Suprapubic skin (tissue), 4 donors: ENCODE results near the gene C13orf46. TPM values are rescaled to one million over a fixed set of nuclear protein-coding genes. Genes with fewer than 3 reads are reported as not detected.

Experiments
- DNase-seq, 2 donors: peaks; one replicate each; pipeline ENCODE4 v3.0.0-alpha.2; 2019; ENCODE audit warnings: low spot score in 2 of 2
- H3K27ac ChIP-seq: fragments of 200-600 bp; sonication (generic); one replicate; pipeline ENCODE4 v1.5.1; 2019
- H3K27me3 ChIP-seq: fragments of 200-600 bp; sonication (generic); one replicate; pipeline ENCODE4 v1.5.1; 2019
- H3K36me3 ChIP-seq: fragments of 200-600 bp; sonication (generic); one replicate; pipeline ENCODE4 v1.5.1; 2019
- H3K4me1 ChIP-seq: fragments of 200-600 bp; sonication (generic); one replicate; pipeline ENCODE4 v1.5.1; 2019
- H3K4me3 ChIP-seq: fragments of 200-600 bp; sonication (generic); one replicate; pipeline ENCODE4 v1.5.1; 2019; ENCODE audit warnings: mild to moderate bottlenecking
- H3K9me3 ChIP-seq: fragments of 200-600 bp; sonication (generic); one replicate; pipeline ENCODE4 v1.5.1; 2019
- CTCF ChIP-seq, 2 donors: fragments of 200-600 bp in 1 of 2; fragments of 450-650 bp in 1 of 2; sonication (generic) in 1 of 2; IDR thresholded peaks; one replicate each; pipeline ENCODE4 v1.5.1; 2016 to 2019; ENCODE audit warnings: antibody characterized with exemption in 2 of 2, mild to moderate bottlenecking in 1 of 2, moderate library complexity in 1 of 2
- EP300 ChIP-seq: sonication (generic); formaldehyde crosslinking; IDR thresholded peaks from one replicate; pipeline ENCODE4 v1.6.1; 2017; ENCODE audit warnings: antibody characterized with exemption
- POLR2A ChIP-seq, 2 donors: fragments of 450-650 bp; IDR thresholded peaks; one replicate each; pipeline ENCODE4 v1.6.1; 2017; ENCODE audit warnings: antibody characterized with exemption in 2 of 2, mild to moderate bottlenecking in 2 of 2, moderate library complexity in 2 of 2
- POLR2AphosphoS5 ChIP-seq, 3 donors: sonication (generic); formaldehyde crosslinking; IDR thresholded peaks; one replicate each; pipeline ENCODE4 v1.6.1; 2017; ENCODE audit warnings: antibody characterized with exemption in 3 of 3
- WGBS: methylation state at CpG from one replicate; pipeline ENCODE4 v1.1.5; 2018; 5-methylcytosine and 5-hydroxymethylcytosine counted together
- total RNA-seq, 4 donors: library from RNA; depleted of rRNA; stranded (reverse); fragments of >200 nt; gene quantifications; one replicate each; pipeline ENCODE4 v1.1.0, GENCODE V29; 2016

Gene C13orf46
- total RNA-seq, 4 donors from 2014 or later, result 0.16 to 1.4 (median 0.53) TPM

- peak; percentile 79 to 86 for TF ChIP-seq CTCF (IDR thresholded peaks at IDR 0.05)
- no peak for TF ChIP-seq POLR2AphosphoS5 (IDR thresholded peaks at IDR 0.05)
- H3K27me3 ChIP-seq, result no peaks in the 10 kb centered on the region
- DNase-seq, result peak; percentile 90 to 93
- WGBS, result 64% methylated on average over 24 of the region's 42 CpGs
- peaks cover 24% of the 10 kb centered on the region for H3K4me1 ChIP-seq
- H3K9me3 ChIP-seq, result no peaks in the 10 kb centered on the region
- no peak overlapping the region for H3K4me3 ChIP-seq
- H3K27ac ChIP-seq, result no peak overlapping the region
- no peaks in the 10 kb centered on the region for H3K36me3 ChIP-seq
Observed at GRCh38 chr13:113951246-113951999, 22.5 kb downstream of the C13orf46 start.

GRCh38 chr13:113950451-113951245 lies 23.2 kb downstream of the C13orf46 start:
- Histone ChIP-seq H3K4me3 (no peak overlapping the region), H3K27ac (no peak overlapping the region), H3K36me3 (no peaks in the 10 kb centered on the region), H3K27me3 (no peaks in the 10 kb centered on the region), H3K4me1 (peaks cover 24% of the 10 kb centered on the region), H3K9me3 (no peaks in the 10 kb centered on the region)
- DNase-seq, result peak in 1 of 2 donors; percentile 63
- WGBS, result 43% methylated on average over 4 of the region's 24 CpGs
- TF ChIP-seq CTCF (IDR thresholded peaks at IDR 0.05) (no peak), POLR2A (IDR thresholded peaks at IDR 0.05) (no peak), POLR2AphosphoS5 (IDR thresholded peaks at IDR 0.05) (no peak), EP300 (no peak)

- WGBS, result 86% methylated on average over 3 of the region's 5 CpGs
Observed at GRCh38 chr13:113949546-113949945, 24.3 kb downstream of the C13orf46 start.

GRCh38 chr13:113948034-113948742 lies 25.7 kb downstream of the C13orf46 start:
- 62% methylated on average over 13 of the region's 14 CpGs for WGBS
- H3K4me3 ChIP-seq, result no peak overlapping the region
- H3K4me1 ChIP-seq, result peaks cover 24% of the 10 kb centered on the region
- no peak for TF ChIP-seq EP300
- TF ChIP-seq POLR2A (IDR thresholded peaks at IDR 0.05), result no peak
- TF ChIP-seq CTCF (IDR thresholded peaks at IDR 0.05), result no peak
- TF ChIP-seq POLR2AphosphoS5 (IDR thresholded peaks at IDR 0.05), result no peak
- peak in 1 of 2 donors; percentile 48 for DNase-seq
- no peak overlapping the region for H3K27ac ChIP-seq
- no peaks in the 10 kb centered on the region for H3K9me3 ChIP-seq
- H3K36me3 ChIP-seq, result no peaks in the 10 kb centered on the region
- no peaks in the 10 kb centered on the region for H3K27me3 ChIP-seq

More at GRCh38 chr13:113949546-113949945, 24.3 kb downstream of the C13orf46 start:
- H3K27me3 ChIP-seq, result no peaks in the 10 kb centered on the region
- DNase-seq, result peak in 1 of 2 donors; percentile 55
- no peak for TF ChIP-seq EP300
- no peak for TF ChIP-seq POLR2A (IDR thresholded peaks at IDR 0.05)
- no peak for TF ChIP-seq CTCF (IDR thresholded peaks at IDR 0.05)
- TF ChIP-seq POLR2AphosphoS5 (IDR thresholded peaks at IDR 0.05), result no peak
- no peak overlapping the region for H3K27ac ChIP-seq
- no peak overlapping the region for H3K4me3 ChIP-seq
- H3K4me1 ChIP-seq, result peaks cover 24% of the 10 kb centered on the region
- no peaks in the 10 kb centered on the region for H3K36me3 ChIP-seq
- no peaks in the 10 kb centered on the region for H3K9me3 ChIP-seq
